Coronary artery (tissue), 2 donors: ENCODE data around the gene TBCC.

Source experiments
- DNase-seq: peaks from one replicate; pipeline ENCODE4 v3.0.0-alpha.2; 2017; ENCODE audit warnings: low spot score
- H3K27ac ChIP-seq, 2 donors: fragments of 200-600 bp; sonication (generic); one replicate each; pipeline ENCODE4 v1.5.1; 2016 to 2019
- H3K4me3 ChIP-seq: fragments of 200-600 bp; sonication (generic); 2 replicates; pipeline ENCODE4 v1.5.1; 2016; ENCODE audit warnings: mild to moderate bottlenecking, moderate library complexity
- CTCF ChIP-seq: fragments of 200-600 bp; sonication (generic); IDR thresholded peaks from one replicate; pipeline ENCODE4 v1.5.1; 2019; ENCODE audit warnings: antibody characterized with exemption

The TBCC gene

DNA sequence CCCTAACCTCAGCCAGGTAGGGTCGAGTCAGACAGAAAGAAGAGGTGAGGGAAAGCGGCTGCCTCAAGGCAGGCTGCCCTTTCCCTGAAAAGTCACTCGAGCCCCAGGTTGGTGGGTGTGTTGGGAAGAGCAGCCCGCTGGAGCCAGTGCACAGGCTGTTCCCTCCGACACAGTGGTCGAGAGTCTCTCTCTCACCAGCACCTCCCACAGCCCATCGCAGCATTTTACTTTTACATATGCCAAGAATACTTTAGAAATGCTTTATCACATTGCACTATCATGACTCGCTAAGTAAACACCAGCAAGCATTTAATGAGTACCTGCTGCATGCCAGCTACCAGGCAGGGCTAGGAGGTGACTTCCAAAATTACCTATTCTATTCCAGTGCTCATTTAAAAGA lies 25.2 kb downstream of the TBCC start:
- no peak for DNase-seq
- Histone ChIP-seq H3K4me3 (no peak overlapping the region), H3K27ac (no peak overlapping the region)
- TF ChIP-seq CTCF, result no peak

GRCh38 chr6:42715871-42716270 lies 30.0 kb downstream of the TBCC start:
- Histone ChIP-seq H3K27ac (no peak overlapping the region), H3K4me3 (no peak overlapping the region)
- TF ChIP-seq CTCF, result no peak
- DNase-seq, result no peak

GRCh38 chr6:42714098-42714761 lies 31.7 kb downstream of the TBCC start:
- no peak for TF ChIP-seq CTCF
- Histone ChIP-seq H3K4me3 (no peak overlapping the region), H3K27ac (no peak overlapping the region)
- no peak for DNase-seq

- H3K4me3 ChIP-seq, result no peak overlapping the region
- no peak overlapping the region for H3K27ac ChIP-seq
- no peak for TF ChIP-seq CTCF
- no peak for DNase-seq
Observed at GRCh38 chr6:42711930-42712329, 34.0 kb downstream of the TBCC start.

GRCh38 chr6:42710316-42710715 lies 35.6 kb downstream of the TBCC start:
- no peak overlapping the region for H3K27ac ChIP-seq
- no peak for TF ChIP-seq CTCF
- no peak overlapping the region for H3K4me3 ChIP-seq
- DNase-seq, result no peak

- DNase-seq, result no peak
- TF ChIP-seq CTCF, result no peak
- H3K4me3 ChIP-seq, result no peak overlapping the region
- H3K27ac ChIP-seq, result no peak overlapping the region
Observed at GRCh38 chr6:42709871-42710270, 36.0 kb downstream of the TBCC start.

- Histone ChIP-seq H3K27ac (no peak overlapping the region), H3K4me3 (no peak overlapping the region)
- DNase-seq, result no peak
- no peak for TF ChIP-seq CTCF
Observed at GRCh38 chr6:42708096-42708495, 37.8 kb downstream of the TBCC start.
